A549 treated with Hydrocortisone at 1 μM for 4 hours (cell line): ENCODE measurements around the gene OR10S1. TPM values are rescaled to one million over a fixed set of nuclear protein-coding genes. Genes with fewer than 3 reads are reported as not detected.

ENCODE experiments used
- total RNA-seq: library from RNA; stranded (reverse); fragments of 200-300 nt; extraction: Qiagen RNA extraction; gene quantifications from 5 replicates; pipeline ENCODE4 v1.2.3, GENCODE V29; 2022

Gene OR10S1, protein sequence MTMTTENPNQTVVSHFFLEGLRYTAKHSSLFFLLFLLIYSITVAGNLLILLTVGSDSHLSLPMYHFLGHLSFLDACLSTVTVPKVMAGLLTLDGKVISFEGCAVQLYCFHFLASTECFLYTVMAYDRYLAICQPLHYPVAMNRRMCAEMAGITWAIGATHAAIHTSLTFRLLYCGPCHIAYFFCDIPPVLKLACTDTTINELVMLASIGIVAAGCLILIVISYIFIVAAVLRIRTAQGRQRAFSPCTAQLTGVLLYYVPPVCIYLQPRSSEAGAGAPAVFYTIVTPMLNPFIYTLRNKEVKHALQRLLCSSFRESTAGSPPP
- total RNA-seq, result not detected in 5 replicates

DNA sequence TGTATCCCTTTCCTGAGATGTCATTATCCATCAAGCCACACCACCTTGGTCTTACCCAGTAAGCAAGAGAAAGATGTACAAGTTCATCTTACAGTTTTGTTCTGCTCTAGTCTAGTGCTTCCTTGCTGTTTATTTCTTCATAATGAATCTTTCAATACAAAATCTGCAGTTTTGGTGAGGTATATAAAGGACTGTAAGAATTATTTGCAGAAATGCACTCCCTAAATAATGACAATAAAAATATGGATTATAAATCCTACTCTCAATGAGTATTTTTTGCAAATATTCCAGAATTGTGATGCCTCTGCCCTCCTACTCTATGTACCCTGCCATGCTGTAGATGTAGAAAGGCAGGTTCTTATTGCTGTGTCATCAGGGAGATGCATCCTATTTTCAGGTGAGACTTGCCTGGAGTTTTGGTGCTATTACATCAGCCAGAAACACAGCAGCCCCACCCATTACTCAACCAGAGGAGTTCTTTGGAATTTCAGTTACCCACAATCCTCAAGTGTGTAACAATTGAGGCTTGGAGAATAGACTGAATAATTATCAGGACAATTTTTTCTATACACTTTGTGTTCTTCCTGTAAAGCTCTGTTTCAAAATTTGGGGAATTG, at the start of gene OR10S1:
TSS of gene OR10S1 (minus strand) at position 51 of the 617 bp plus-strand sequence. CDS start 117 bp downstream, outside the sequence.

GRCh38 chr11:124026498-124026897, 48.9 kb upstream of the OR10S1 start, which contains the start of gene OR10G8:
OR10G8 (plus strand) TSS chr11:124026798; CDS start chr11:124029623, 2,825 bp downstream.

GRCh38 chr11:124012697-124013096, 35.1 kb upstream of the OR10S1 start, which contains the start of gene OR10G4:
OR10G4 (plus strand) TSS chr11:124012997; CDS start chr11:124015575, 2,578 bp downstream.

DNA sequence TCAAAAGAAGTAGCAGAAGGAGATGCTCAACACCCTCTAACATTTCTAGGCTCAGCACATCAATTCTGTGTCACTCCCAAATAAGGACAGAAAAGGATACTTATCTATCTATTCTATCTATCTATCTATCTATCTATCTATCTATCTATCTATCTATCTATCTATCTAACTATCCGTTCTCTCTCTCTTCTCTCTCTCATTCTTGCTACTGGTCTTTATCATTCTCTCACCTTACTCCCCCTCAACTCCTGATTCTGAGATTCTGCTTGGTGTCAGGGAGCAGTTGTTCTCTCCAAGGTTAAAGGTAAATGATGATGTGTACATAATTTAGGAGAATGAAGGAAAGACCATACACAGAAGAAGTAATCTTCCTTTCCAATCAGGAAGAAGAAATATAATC, 17.5 kb upstream of the OR10S1 start, which contains the start of gene OR10G6:
TSS of gene OR10G6 (minus strand) at position 43 of the 400 bp plus-strand sequence. CDS start at position 43, 0 bp downstream.

DNA sequence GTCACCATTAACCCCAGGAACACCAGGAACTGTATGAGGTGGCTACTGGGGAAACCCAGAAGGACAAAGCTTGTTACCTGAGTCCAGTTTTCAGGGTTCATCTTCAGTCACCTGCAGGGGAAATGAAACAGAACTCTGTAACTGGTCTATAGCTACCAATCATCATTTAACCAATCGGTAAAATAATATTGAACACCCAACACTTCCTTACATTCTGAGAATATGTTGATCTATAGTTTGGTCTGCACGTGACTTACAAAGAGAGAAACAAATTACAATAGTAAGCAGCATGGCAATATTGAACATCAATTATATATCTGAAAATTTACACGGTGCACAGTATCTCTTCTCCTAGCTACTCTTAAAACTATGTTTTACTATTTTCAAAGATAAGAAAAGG, 33.8 kb downstream of the OR10S1 start, which contains the start of gene OR6T1:
TSS of gene OR6T1 (minus strand) at position 101 of the 400 bp plus-strand sequence. CDS start at position 101, 0 bp downstream.

GRCh38 chr11:123939317-123939716, 38.3 kb downstream of the OR10S1 start, which contains the start of gene OR4D5:
OR4D5 (plus strand) TSS chr11:123939617; CDS start chr11:123939617, 0 bp downstream.

Other genes with a start within 250 kb of the OR10S1 start
- 8.7 to 10.4 TPM (median 9.6 TPM) in 5 replicates for gene ZNF202, start 236.1 kb downstream of the OR10S1 start, total RNA-seq
- not detected in 5 replicates for gene OR6X1, start 223.3 kb downstream of the OR10S1 start, total RNA-seq
- gene OR6M1, start 171.4 kb downstream of the OR10S1 start, total RNA-seq, result not detected in 5 replicates
- not detected in 5 replicates for gene TMEM225, start 92.1 kb downstream of the OR10S1 start, total RNA-seq
- not detected in 5 replicates for gene OR8D4, start 75.6 kb downstream of the OR10S1 start, total RNA-seq
- not detected in 5 replicates for gene OR4D5, start 38.2 kb downstream of the OR10S1 start, total RNA-seq
- not detected in 5 replicates for gene OR6T1, start 33.9 kb downstream of the OR10S1 start, total RNA-seq
- not detected in 5 replicates for gene OR10G6, start 17.4 kb upstream of the OR10S1 start, total RNA-seq
- not detected in 5 replicates for gene OR10G4, start 35.2 kb upstream of the OR10S1 start, total RNA-seq
- not detected in 5 replicates for gene OR10G9, start 45.2 kb upstream of the OR10S1 start, total RNA-seq
- not detected in 5 replicates for gene OR10G8, start 49.0 kb upstream of the OR10S1 start, total RNA-seq
- not detected in 5 replicates for gene OR10G7, start 63.5 kb upstream of the OR10S1 start, total RNA-seq
- gene VWA5A, start 137.7 kb upstream of the OR10S1 start, total RNA-seq, result 0.09 to 0.28 TPM (median 0.24 TPM) in 5 replicates
- not detected in 5 replicates for gene OR10D3, start 205.6 kb upstream of the OR10S1 start, total RNA-seq